SJCRH30 (cell line): Measurements from ENCODE around the gene CHST14. TPM values are rescaled to one million over a fixed set of nuclear protein-coding genes. Genes with fewer than 3 reads are reported as not detected.
"Not testable (repeated sequence)": the region's sequence is repeated elsewhere in the genome, so short reads cannot be mapped to it uniquely, and the experiment has no call there.

Experiments used
- DNase-seq, 2 experiments: peaks; one replicate each; pipeline ENCODE4 v3.0.0-alpha.2; 2015 to 2020
- H3K27ac ChIP-seq: fragments of 250-450 bp; sonication (Bioruptor Pico); 2 replicates; pipeline ENCODE4 v1.5.1; 2020; ENCODE audit warnings: mild to moderate bottlenecking, moderate library complexity
- H3K27me3 ChIP-seq: fragments of 250-450 bp; sonication (Bioruptor Pico); 2 replicates; pipeline ENCODE4 v1.5.1; 2020; ENCODE audit warnings: mild to moderate bottlenecking, moderate library complexity
- H3K36me3 ChIP-seq: fragments of 250-450 bp; sonication (Bioruptor Pico); 2 replicates; pipeline ENCODE4 v1.5.1; 2020; ENCODE audit warnings: mild to moderate bottlenecking, moderate library complexity
- H3K4me1 ChIP-seq: fragments of 250-450 bp; sonication (Bioruptor Pico); 2 replicates; pipeline ENCODE4 v1.5.1; 2020; ENCODE audit warnings: mild to moderate bottlenecking, moderate library complexity
- H3K4me3 ChIP-seq: fragments of 250-450 bp; sonication (Bioruptor Pico); 2 replicates; pipeline ENCODE4 v1.5.1; 2020; ENCODE audit warnings: mild to moderate bottlenecking, moderate library complexity
- H3K9me3 ChIP-seq: fragments of 250-450 bp; sonication (Bioruptor Pico); replicated peaks from 2 replicates; pipeline ENCODE4 v1.5.1; 2020; ENCODE audit warnings: mild to moderate bottlenecking, moderate library complexity
- total RNA-seq: library from RNA; depleted of rRNA; stranded (reverse); fragments of >200 nt; shearing (Covaris generic); gene quantifications from 2 replicates; pipeline ENCODE4 v1.2.3, GENCODE V29; 2014

Gene CHST14
- total RNA-seq, 1 experiment from 2014 or later: 36.7 TPM

GRCh38 chr15:40449275-40449674 is 21.5 kb upstream of the CHST14 start:
- H3K27me3 ChIP-seq: no peaks in the 10 kb centered on the region
- peaks cover under 1% of the 10 kb centered on the region for H3K4me1 ChIP-seq
- DNase-seq: no peak
- H3K9me3 ChIP-seq: no peaks in the 10 kb centered on the region
- H3K4me3 ChIP-seq: no peak overlapping the region
- H3K27ac ChIP-seq: no peak overlapping the region
- no peaks in the 10 kb centered on the region for H3K36me3 ChIP-seq

GRCh38 chr15:40450047-40450446 is 20.7 kb upstream of the CHST14 start:
- no peaks in the 10 kb centered on the region for H3K9me3 ChIP-seq
- H3K27ac ChIP-seq: no peak overlapping the region
- no peak for DNase-seq
- H3K4me3 ChIP-seq: no peak overlapping the region
- H3K36me3 ChIP-seq: no peaks in the 10 kb centered on the region
- no peaks in the 10 kb centered on the region for H3K27me3 ChIP-seq
- peaks cover 8% of the 10 kb centered on the region for H3K4me1 ChIP-seq

- H3K4me3 ChIP-seq: no peak overlapping the region
- H3K4me1 ChIP-seq: peaks cover 24% of the 10 kb centered on the region
- DNase-seq: no peak
- no peak overlapping the region for H3K27ac ChIP-seq
- no peaks in the 10 kb centered on the region for H3K9me3 ChIP-seq
- no peaks in the 10 kb centered on the region for H3K36me3 ChIP-seq
- H3K27me3 ChIP-seq: no peaks in the 10 kb centered on the region
These were observed 19.1 kb upstream of the CHST14 start for GRCh38 chr15:40451527-40452158.

- H3K36me3 ChIP-seq: no peaks in the 10 kb centered on the region
- no peaks in the 10 kb centered on the region for H3K9me3 ChIP-seq
- no peaks in the 10 kb centered on the region for H3K27me3 ChIP-seq
- DNase-seq: no peak
- H3K27ac ChIP-seq: no peak overlapping the region
- H3K4me1 ChIP-seq: peaks cover 26% of the 10 kb centered on the region
- H3K4me3 ChIP-seq: no peak overlapping the region
These were observed 18.3 kb upstream of the CHST14 start for GRCh38 chr15:40452296-40453090.

- H3K27me3 ChIP-seq, H3K36me3 ChIP-seq, H3K27ac ChIP-seq, H3K9me3 ChIP-seq, DNase-seq, H3K4me3 ChIP-seq: not testable (repeated sequence)
- H3K4me1 ChIP-seq: peaks cover 26% of the 10 kb centered on the region
These were observed 16.8 kb upstream of the CHST14 start for GRCh38 chr15:40453941-40454340.

- no peaks in the 10 kb centered on the region for H3K36me3 ChIP-seq
- no peaks in the 10 kb centered on the region for H3K27me3 ChIP-seq
- H3K9me3 ChIP-seq: no peaks in the 10 kb centered on the region
- peaks cover 26% of the 10 kb centered on the region for H3K4me1 ChIP-seq
- no peak overlapping the region for H3K27ac ChIP-seq
- H3K4me3 ChIP-seq: no peak overlapping the region
- DNase-seq: no peak
These were observed 15.8 kb upstream of the CHST14 start for GRCh38 chr15:40454904-40455391.

GRCh38 chr15:40456299-40456712 is 14.5 kb upstream of the CHST14 start:
- Histone ChIP-seq H3K4me3 (no peak overlapping the region), H3K9me3 (no peaks in the 10 kb centered on the region), H3K36me3 (no peaks in the 10 kb centered on the region), H3K4me1 (peaks cover 26% of the 10 kb centered on the region), H3K27ac (no peak overlapping the region; the same call in 1 of the 2 replicates), H3K27me3 (no peaks in the 10 kb centered on the region)
- peak in 1 of 2 experiments; percentile 41 for DNase-seq

GRCh38 chr15:40456738-40457137 is 14.0 kb upstream of the CHST14 start:
- Histone ChIP-seq H3K27me3 (no peaks in the 10 kb centered on the region), H3K36me3 (no peaks in the 10 kb centered on the region), H3K4me1 (peaks cover 26% of the 10 kb centered on the region), H3K4me3 (no peak overlapping the region), H3K27ac (no peak overlapping the region; the same call in 1 of the 2 replicates), H3K9me3 (no peaks in the 10 kb centered on the region)
- DNase-seq: no peak

- no peaks in the 10 kb centered on the region for H3K36me3 ChIP-seq
- H3K27me3 ChIP-seq: no peaks in the 10 kb centered on the region
- H3K9me3 ChIP-seq: no peaks in the 10 kb centered on the region
- peaks cover 31% of the 10 kb centered on the region for H3K4me1 ChIP-seq
- no peak for DNase-seq
- no peak overlapping the region for H3K27ac ChIP-seq
- no peak overlapping the region for H3K4me3 ChIP-seq
These were observed 12.1 kb upstream of the CHST14 start for GRCh38 chr15:40458495-40459371.

- Histone ChIP-seq H3K27me3 (no peaks in the 10 kb centered on the region), H3K36me3 (no peaks in the 10 kb centered on the region), H3K27ac (no peak overlapping the region), H3K4me3 (no peak overlapping the region), H3K9me3 (no peaks in the 10 kb centered on the region), H3K4me1 (peaks cover 36% of the 10 kb centered on the region)
- DNase-seq: no peak
These were observed 11.3 kb upstream of the CHST14 start for GRCh38 chr15:40459391-40460015.

- Histone ChIP-seq H3K27ac (no peak overlapping the region), H3K27me3 (no peaks in the 10 kb centered on the region), H3K4me3 (no peak overlapping the region), H3K9me3 (no peaks in the 10 kb centered on the region), H3K36me3 (peaks cover 2% of the 10 kb centered on the region), H3K4me1 (peaks cover 31% of the 10 kb centered on the region)
- DNase-seq: no peak
These were observed 10.4 kb upstream of the CHST14 start for GRCh38 chr15:40460404-40460803.

- DNase-seq: no peak
- Histone ChIP-seq H3K36me3 (peaks cover 5% of the 10 kb centered on the region), H3K27me3 (no peaks in the 10 kb centered on the region), H3K4me3 (no peak overlapping the region), H3K27ac (no peak overlapping the region), H3K4me1 (peaks cover 17% of the 10 kb centered on the region), H3K9me3 (no peaks in the 10 kb centered on the region)
These were observed 8.8 kb upstream of the CHST14 start for GRCh38 chr15:40461958-40462357.

GRCh38 chr15:40463279-40463678 is 7.5 kb upstream of the CHST14 start:
- peaks cover 5% of the 10 kb centered on the region for H3K36me3 ChIP-seq
- H3K27ac ChIP-seq: peak overlapping the region; percentile 53
- peaks cover 17% of the 10 kb centered on the region for H3K4me1 ChIP-seq
- H3K27me3 ChIP-seq: no peaks in the 10 kb centered on the region
- DNase-seq: no peak
- H3K9me3 ChIP-seq: no peaks in the 10 kb centered on the region
- H3K4me3 ChIP-seq: no peak overlapping the region

- Histone ChIP-seq H3K4me3 (no peak overlapping the region), H3K27ac (peak overlapping the region; percentile 53)
These were observed 6.8 kb upstream of the CHST14 start for GRCh38 chr15:40463886-40464545.

More at GRCh38 chr15:40463886-40464545, 6.8 kb upstream of the CHST14 start:
- peak; percentile 84 for DNase-seq
- no peaks in the 10 kb centered on the region for H3K9me3 ChIP-seq
- H3K36me3 ChIP-seq: peaks cover 5% of the 10 kb centered on the region
- peaks cover 17% of the 10 kb centered on the region for H3K4me1 ChIP-seq
- no peaks in the 10 kb centered on the region for H3K27me3 ChIP-seq
